Activated CD4-positive, alpha-beta T cell treated with anti-CD3 and anti-CD28 coated beads, Interleukin-2, Interleukin-6, amounts not matched to agents 100 ng/mL and 50 ng/mL, durations not matched to agents 16 hours and 8 hours (primary cell): ENCODE results near the gene TIE1.

Source experiments
- DNase-seq: peaks from one replicate; pipeline ENCODE4 v3.0.0-alpha.2; 2020

Gene TIE1

GRCh38 chr1:43293896-43294760 is 6.7 kb upstream of the TIE1 start:
- DNase-seq: no peak

GRCh38 chr1:43294761-43295160 is 6.0 kb upstream of the TIE1 start:
- DNase-seq: no peak

GRCh38 chr1:43296207-43296606 is 4.6 kb upstream of the TIE1 start:
- no peak for DNase-seq

- no peak for DNase-seq
Observed at GRCh38 chr1:43298055-43298454, 2.7 kb upstream of the TIE1 start.

- DNase-seq: no peak
Observed at GRCh38 chr1:43299101-43299500, 1.7 kb upstream of the TIE1 start.

- DNase-seq: no peak
Observed at GRCh38 chr1:43302201-43302600, 1.4 kb downstream of the TIE1 start.

GRCh38 chr1:43302721-43303470 is 2.1 kb downstream of the TIE1 start:
- no peak for DNase-seq

GRCh38 chr1:43303471-43304313 is 2.9 kb downstream of the TIE1 start:
- no peak for DNase-seq

- no peak for DNase-seq
Observed at GRCh38 chr1:43304314-43304681, 3.5 kb downstream of the TIE1 start.

- no peak for DNase-seq
Observed at GRCh38 chr1:43304771-43305300, 4.1 kb downstream of the TIE1 start.

- DNase-seq: no peak
Observed at GRCh38 chr1:43305461-43305860, 4.7 kb downstream of the TIE1 start.

- no peak for DNase-seq
Observed at GRCh38 chr1:43305926-43306687, 5.3 kb downstream of the TIE1 start.

- no peak for DNase-seq
Observed at GRCh38 chr1:43306688-43307457, 6.1 kb downstream of the TIE1 start.

GRCh38 chr1:43307458-43308158 is 6.8 kb downstream of the TIE1 start:
- no peak for DNase-seq

- DNase-seq: no peak
Observed at GRCh38 chr1:43308635-43309404, 8.0 kb downstream of the TIE1 start.

- no peak for DNase-seq
Observed at GRCh38 chr1:43309405-43310025, 8.7 kb downstream of the TIE1 start.

- DNase-seq: no peak
Observed at GRCh38 chr1:43311521-43311920, 10.7 kb downstream of the TIE1 start.

- DNase-seq: no peak
Observed at GRCh38 chr1:43312212-43312623, 11.4 kb downstream of the TIE1 start.
